GM12892 (cell line): ENCODE data around the gene GRWD1.

ENCODE experiments used
- POLR2A ChIP-seq: IDR thresholded peaks from 2 replicates; pipeline ENCODE4 v1.6.1; 2011; ENCODE audit warnings: low read depth, low read length, control low read depth
- TAF1 ChIP-seq: IDR thresholded peaks from 2 replicates; pipeline ENCODE4 v1.6.1; 2011; ENCODE audit warnings: low read depth, mild to moderate bottlenecking, control low read depth, low read length, borderline replicate concordance

GRCh38 chr19:48461651-48461981, 15.8 kb downstream of the GRWD1 start:
- TF ChIP-seq POLR2A, result no peak
- TF ChIP-seq TAF1, result no peak
